ENCODE results near the gene CASTOR1.
"Not testable (repeated sequence)": the region's sequence is repeated elsewhere in the genome, so short reads cannot be mapped to it uniquely, and the experiment has no call there.

The CASTOR1 gene

DNA sequence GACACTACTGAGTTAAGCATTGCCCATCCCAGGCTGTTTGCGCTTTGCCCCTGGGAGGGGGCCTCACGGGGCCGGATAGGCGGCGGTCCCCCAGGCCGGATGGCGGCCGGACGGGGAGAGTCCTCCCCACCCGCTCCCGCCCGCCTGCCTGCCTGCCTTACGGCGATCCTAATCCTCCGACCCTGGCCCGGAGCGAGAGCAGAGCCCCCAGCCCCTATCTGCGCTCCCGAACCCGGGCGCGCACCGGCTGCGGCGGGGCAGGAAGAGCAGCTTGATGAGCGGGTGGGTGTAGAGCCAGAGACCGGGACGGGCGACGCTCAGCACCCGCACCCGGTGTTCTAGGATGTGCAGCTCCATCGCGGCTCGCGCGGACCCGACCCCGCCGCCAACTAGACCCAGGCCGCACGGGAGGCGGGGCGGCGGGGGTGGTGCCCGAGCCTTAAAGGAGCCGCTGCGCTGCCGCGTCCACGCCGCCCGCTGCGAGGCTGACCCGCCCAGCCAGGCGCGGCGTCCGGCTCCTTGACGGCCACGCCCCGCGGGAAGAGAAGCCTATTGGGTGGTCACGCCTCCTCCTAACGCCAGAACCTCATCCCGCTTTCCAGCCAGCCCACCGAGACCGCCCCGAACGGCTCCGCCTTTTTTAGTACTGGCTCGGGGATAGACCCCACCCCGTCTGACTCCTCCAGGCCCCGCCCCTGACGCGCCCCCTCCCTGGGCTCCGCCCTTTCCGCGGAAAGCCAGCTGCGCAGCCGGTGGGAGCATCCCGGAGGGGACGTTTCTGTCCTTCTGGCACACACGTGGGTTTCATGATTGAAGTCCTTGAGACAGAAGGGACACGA is at the start of gene CASTOR1:
Gene CASTOR1, minus strand, starts transcription at position 365 of the 839 bp plus-strand sequence. Its CDS starts 8 bp downstream, at position 357.
- DNase-seq = peak; percentile 96 to 99

DNA sequence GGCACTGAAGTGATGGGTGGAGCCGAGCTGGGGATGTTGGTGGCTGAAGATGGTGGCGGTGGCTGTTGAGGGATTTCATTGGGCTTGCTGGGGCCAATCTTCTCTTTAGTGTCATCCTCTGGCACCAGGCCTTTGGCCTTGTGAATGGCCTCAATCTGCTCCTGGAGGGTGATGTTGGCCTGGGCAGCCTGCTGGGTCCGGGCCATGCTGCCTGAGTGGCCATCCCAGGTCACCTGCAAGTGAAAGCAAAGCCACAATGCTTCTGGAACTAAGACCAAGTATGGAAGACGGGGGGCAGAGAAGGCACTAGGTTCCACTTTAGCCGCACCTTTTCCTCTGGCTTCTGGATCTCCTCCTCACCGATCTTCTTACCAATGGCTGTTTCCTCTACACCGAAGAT is 49.5 kb upstream of the CASTOR1 start:
- no peak for DNase-seq

DNA sequence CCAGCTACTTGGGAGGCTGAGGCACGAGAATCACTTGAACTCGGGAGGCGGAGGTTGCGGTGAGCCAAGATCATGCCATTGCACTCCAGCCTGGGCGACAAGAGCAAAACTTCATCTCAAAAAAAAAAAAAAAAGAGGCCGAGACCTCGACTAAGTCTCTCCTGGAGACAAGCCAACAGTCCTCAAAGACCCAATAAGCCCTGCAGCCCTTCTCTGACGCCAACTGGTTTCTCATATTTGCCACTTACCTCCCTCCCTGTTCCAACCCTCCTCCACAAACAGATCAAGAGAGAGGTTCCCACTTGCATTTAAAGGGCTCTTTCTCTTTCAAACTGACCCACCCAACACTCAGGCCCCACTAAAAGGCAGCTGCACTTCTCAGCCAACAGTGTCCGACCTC is 49.0 kb upstream of the CASTOR1 start:
- not testable (repeated sequence) for DNase-seq

DNA sequence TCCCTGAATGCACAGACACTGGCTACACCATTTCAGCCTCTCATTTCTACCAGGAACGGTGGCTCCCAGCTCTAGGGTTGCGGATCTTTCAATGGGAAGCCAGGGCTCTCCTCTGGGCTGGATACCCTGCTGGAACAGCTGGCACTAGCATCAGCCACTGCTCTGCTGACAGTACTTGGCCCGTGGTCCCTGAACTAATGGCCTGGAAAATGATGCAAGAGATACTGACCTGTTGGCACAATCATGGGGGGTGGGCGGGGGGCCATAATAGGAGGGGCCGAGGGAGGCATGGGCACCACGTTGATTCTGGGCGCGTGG is 48.1 kb upstream of the CASTOR1 start:
- DNase-seq = no peak

DNA sequence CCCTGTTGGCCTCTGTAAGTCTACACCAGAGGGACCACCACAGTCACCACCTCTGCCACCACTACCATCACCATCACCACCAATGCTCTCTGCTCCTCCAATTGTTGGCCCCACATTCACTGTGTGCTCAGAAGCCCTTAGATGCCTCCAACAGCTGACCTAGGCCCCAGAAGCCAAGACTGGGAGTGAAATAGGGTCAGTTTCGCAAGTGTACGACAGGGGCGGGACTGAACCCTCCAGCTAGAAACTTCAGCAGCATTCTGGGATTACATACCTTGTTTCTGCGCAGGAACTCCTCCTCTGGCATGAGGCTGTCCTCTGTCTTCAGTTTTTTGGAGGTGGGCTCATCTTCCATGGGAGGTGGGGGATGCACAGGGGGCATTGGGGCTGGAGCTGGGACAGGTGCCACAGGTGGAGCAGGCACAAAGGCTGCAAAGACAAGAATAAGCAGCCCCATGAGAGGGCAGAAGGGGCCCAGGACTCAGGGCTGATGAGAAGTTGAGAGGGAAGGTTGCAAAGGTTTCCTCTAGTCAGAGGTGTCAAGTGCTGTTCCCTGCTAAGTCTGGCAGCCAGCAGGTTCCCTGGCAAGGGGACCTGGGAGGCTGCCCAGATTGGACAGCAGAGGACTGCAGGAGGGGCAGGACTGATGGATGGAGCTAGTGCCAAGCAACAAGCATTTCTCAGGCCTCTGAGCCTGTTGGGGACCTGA is 47.6 kb upstream of the CASTOR1 start:
- no peak for DNase-seq

DNA sequence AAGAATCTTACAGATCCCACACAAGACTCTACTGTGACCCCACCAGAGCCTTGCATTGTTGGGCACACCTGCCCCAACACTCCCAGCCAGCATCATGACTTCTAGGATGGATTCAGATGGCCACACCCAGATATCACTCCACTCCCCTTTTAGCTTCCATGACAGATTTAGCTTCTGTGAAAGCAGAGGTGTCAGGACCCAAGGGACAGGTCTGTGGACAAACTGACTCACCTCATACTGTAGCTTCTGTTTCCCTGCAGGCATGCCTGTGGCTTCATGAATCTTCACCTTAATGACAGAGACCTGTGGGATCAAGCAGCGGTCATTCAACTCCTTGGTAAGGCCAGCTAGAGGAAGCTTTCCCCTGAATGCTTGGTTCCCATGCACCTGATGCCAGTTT is 45.9 kb upstream of the CASTOR1 start:
- DNase-seq = no peak

DNA sequence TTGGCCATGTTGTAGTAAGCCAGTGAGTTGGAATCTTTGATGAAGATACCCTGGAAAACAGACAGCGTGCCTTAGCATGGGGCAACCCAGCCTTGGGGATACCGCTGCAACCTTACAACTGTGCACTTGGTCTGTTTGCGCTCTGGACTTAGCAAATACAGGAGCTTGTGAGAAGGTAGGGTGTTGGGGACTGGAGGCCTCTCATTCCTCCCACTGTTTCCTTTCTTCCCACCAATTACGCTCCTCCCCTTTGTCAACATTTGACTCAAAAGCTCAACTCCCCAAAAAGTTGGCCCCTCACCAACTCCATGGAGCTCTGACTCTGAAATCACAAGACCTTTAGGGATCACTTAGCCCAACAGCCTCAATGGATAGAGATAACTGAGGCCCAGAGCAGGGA is 45.3 kb upstream of the CASTOR1 start:
- DNase-seq = no peak

DNA sequence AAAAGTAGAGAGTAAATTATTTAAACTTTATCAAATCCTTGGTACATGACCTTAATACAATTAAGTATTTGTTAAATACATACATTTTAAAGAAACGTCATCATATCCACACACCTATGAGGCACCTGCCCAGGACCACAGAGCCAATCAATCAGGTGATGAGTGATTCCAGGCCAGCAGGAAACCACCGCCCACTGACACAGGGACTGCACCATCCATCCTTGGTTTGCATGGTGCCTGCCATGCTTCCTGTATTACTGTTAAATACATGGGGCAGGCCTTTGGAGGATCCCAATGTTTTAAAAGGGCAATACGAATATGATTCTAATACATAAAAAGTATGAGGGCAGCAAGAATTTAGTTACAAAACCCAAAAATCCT is 44.4 kb upstream of the CASTOR1 start:
- no peak for DNase-seq

DNA sequence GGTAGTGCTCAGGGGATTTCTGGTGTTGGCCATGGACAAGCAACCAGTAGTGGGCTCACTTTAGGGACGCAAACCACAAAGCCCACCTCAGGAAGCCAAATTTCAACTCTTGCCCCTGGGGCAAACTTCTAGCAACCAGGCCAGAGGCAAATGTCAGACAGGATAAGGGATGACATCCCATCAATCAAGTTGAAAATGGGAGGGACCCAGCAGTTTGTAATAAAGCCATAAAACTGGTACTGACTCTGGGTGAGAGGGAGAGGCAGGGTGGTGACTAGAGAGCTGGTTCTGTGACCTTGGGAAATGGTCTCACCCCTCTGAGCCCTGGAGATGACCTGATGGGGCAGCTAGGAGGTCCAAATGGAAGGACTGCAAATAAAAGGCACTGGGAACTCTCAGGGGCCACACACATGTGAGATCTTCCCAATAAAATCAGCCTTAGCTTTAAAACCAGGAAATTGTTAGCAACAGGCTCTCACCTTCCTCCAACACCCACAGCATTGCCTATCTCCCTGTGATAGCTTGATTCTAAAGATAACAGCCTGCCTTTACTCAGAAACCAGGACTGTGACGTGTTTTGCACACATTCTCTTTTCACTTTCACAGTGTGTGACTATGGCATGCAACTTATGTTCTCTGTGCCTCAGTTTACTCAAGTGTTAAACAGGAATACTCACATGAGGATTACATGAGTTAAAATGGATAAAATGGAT is 43.8 kb upstream of the CASTOR1 start:
- no peak for DNase-seq

DNA sequence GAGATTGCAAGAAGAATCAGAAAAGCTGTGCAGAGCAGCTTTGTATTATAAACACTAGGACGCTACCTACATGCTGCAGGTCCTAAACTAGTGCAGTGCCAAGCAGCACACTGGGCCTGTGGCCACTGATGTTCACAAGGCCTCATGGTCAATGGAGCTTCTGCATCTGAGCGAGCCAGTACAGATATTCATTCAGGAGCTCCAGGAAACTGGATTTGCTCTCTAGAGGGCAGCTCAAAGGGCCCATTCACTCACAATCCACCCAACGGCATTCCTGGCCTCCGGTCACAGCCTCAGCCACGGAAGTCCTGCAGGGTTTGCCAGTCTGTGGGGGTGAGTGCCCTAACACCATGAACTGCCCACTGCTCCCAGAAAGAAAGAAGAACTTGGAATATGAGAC is 43.2 kb upstream of the CASTOR1 start:
- no peak for DNase-seq

DNA sequence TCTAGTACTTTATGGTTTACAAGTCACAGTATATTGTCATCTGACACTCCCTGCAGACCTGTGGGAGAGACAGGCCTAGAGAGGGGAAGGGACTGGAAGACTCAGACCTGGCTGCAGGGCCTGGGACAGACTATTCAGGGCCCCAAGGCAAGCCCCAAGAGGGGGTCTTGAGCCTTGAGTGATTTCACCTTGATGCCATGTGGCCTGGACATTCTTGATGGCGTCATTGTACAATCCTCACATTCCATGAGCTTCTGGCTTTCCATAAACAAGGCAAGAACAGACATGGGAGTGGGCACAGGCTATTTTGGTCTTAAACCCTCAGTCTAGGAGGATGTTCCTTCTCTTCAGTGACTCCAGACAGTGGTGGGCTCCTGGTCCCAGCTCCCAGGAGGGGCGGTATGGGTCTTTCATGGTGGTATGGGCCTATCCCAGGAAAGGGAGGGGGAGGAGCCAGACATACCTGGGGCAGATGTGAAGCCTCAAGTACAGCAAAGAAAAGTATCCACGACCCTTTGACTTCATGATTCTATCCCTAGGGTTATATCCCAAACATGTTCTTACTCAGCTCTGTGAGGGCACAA is 39.3 kb upstream of the CASTOR1 start:
- DNase-seq = no peak

DNA sequence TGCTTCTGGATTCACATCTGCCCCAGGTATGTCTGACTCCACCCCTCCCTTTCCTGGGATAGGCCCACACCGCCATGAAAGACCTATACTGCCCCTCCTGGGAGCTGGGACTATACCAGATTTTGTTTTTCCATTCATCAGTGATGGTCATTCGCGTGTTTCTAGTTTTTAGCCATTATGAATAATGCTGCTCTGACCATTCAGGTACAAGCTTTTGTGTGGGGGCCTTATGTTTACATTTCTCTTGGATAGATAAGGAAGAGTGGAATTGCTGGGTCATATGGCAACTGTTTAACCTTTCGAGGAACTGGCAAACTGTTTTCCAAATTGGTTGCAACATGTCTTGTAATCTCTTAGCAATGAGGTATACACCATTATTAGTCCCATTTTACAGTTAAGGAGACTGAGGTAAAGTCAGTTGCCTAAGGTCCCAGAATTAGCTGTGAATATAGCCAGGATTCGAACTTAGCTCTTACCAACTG is 38.6 kb upstream of the CASTOR1 start:
- DNase-seq = no peak

DNA sequence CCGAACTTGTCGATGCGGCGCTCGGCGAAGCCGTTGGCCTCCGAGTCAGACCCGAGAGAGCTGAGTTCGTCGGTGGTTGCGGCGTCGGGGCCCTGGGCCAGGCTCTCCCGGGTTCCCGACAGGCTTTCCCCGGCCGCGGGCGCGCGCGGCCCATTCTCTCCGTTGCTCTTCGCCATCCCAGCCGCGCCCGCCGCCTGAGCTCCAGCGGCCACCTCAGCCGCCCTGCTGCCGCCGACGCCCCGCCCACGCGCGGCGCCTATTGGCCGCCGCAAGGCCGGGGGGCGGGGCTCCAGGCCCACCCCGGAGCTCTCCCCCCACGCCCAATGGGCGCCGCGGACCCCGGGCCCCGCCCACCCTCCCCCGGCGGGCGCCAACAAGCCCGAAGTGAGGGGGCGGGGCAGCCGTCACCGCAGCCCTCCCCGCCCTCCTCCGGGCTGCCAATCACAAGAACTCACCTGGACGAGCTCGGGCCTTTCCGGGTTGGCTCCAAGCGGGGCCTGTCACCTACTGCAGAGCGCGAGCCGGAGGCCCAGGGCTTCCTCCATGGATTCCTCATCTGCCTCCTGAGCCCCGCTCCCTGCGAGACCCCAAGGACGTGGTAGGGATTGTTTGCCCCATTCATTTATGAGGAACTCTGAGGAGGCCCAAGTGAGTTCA is 37.5 kb upstream of the CASTOR1 start, which contains the start of gene TBC1D10A:
Gene TBC1D10A, minus strand, starts transcription at position 236 of the 657 bp plus-strand sequence. Its CDS starts 60 bp downstream, at position 176.
- DNase-seq = peak; percentile 79 to 93

DNA sequence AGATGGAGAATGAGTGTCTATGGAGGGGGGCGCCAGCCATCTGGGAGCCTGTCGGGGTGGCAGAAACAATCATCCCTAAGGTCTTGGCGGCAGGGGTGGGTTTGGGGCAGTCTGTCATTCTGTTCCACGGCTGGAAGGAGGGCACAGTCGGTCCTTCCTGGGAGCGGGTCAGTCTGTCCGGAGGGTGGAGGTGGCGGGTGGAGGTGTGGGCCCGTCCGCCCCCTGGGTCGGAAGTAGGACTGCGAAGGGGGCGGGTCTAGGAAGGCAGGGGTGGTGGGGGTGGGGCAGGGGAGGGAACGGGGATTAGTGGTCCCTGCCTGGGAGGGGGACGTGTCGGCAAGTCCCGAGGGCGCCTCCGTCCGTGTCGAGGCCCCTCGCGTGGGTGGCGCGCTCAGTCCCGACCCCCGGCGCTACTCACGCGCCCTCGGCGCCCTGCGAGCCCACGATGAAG is 37.0 kb upstream of the CASTOR1 start:
- no peak for DNase-seq

DNA sequence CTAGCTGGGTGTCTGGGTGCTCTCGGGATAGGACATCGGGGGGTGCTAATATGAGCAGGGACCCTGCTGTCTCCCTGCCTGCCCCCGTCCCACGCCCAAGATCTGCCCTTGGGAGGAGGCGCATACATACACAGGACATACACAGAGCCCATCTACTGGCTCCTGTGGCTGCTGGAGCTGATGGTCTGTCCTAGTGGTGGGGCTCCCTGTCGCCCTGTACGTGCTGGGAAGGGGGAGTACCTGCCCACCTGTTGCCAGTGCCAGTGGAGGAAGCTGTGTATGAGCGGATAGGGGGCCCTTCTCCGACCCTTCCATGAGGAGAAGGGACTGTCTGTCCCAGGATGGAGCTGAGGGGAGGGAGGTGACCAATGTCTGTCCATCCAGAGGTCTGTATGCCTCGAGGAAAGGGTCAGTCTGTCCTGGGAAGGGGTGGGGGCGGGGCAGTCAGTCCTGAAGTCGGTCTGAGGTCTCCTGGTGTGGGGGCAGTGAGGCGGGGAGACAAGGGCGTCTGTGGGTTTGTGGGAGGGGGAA is 36.5 kb upstream of the CASTOR1 start:
- DNase-seq = no peak

DNA sequence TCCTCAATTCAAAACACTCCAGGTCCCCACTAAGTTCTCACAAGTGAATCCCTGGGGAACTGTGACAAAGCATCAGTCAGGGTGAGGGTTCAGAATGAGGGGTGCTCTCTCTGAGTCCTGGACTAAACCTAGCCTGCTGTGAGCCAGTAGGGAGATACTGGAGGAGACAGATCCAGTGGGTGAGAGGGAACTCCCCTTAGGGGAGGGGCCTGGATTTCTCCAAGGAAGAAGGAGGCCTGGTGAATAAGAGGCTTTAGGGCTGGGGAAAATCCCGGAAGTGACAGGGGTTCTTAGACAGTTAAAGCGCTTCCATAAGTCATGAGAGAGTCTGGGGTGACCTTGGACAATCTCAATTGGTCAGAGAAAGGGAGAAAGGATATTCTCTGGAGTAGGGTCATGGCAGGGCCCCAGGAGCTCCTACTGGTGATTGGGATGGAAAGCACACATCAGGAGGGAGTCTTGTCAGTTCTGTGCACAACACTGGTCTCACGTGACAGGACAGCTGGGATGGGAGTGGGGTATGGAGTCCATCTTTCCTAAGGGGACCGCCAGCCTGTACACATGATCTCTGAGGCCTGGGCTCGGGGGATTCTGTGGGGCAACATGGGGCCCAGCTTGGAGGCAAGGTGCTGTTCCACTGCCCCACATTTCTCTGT is 35.9 kb upstream of the CASTOR1 start:
- DNase-seq = peak in 1 of 2 experiments; percentile 11

DNA sequence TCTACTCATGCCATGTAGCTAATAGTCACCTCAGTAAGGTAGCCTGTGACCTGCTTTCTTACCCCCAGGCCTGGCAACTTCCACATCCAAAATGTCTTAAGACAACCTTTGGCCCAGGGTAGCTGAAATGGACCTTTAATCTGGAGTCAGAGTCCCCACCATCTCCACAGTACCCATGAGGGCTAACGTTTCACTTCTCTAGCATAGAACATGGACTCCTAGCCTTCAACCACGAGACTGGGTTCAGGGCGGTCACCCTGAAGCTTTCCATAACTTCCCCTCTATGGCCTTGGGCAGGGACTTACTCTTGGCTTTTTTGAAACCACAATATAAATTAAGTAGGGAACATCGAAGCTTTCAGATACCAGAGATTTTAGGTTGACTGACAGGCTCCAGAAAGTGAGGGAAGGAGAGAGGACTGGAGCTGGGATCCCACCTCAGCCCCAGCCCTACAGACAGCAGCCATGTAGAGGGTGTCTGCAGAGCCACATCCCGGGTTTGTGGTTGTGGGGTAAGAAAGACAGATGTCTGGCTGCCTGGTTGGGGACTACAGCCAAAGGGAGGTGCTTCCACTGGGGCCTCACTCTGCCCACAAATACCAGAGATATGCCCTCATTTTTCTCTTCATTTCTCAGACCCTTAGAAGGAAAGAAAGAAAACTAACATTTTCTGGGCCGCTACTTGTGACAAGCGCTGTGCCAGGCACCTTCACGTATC is 34.9 kb upstream of the CASTOR1 start:
- no peak for DNase-seq

DNA sequence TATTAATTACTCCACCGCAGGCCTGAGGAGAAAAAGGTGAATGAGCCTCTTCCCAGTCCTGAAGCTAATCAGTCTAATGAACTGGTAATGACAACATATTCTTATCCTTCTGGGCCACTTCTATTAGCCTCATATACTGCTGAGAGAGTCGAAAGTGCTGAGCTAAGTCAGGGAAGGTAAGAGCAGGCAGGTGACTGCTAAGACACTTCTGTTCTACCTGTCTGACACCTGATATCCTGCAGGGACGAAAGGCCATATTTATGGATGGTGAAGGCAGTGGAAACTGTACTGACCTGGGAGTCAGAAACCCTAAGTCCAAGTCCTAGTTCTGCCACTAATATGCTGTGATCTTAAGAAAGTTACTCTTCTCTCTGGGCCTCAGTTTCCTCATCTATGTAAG is 33.9 kb upstream of the CASTOR1 start:
- DNase-seq = no peak

DNA sequence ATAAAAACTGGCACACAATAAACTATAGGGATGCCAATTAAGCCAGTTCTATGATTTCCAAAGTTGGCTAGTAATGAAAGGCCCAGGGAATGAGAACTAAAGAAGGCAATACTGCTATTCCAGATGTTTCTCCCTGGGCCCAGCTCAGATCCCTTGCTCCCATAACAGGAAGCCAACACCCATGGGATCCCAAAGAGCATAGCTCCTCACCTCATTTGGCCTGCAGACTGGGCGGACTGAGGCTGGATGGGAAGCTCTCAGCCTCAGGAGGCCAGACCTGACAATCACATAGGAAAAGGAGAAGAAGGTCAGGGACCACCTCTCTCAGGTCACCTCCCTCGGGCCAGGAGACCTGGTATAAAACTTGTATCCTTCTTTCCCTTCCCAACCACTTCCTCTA is 32.2 kb upstream of the CASTOR1 start:
- no peak for DNase-seq

DNA sequence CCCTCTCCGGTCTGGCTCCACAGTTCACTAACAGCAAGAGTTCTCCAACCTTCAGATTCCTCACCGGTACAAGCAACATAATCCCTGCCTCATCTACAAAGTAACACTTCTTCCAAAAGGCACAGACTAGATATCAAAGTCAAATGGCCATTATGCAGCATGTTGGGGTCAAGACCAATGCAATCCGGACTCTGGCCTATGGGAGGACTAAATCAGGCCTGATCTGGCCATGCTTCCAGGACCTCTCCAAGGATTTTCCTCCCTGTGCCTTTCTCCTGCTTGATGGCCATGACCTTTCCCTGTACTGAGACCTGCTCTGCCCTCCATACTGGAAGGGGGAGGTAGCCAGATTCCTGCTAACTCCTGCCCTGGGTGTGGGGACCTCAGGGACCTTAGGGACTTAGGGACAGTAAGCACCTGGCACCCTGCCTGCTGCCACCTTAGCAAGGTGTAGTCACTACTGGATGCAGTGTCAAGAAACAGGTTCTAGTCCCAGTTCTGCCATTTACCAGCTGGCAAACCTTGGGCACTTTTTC is 30.8 kb upstream of the CASTOR1 start:
- DNase-seq = no peak
